Mononuclear cell (primary cell): ENCODE measurements around the gene CNNM2. TPM values are rescaled to one million over a fixed set of nuclear protein-coding genes. Genes with fewer than 3 reads are reported as not detected.

Experiments
- H3K27me3 ChIP-seq: 2 replicates; pipeline ENCODE4 v1.6.0; 2011; ENCODE audit warnings: low read length, control low read depth; ENCODE audit not compliant: insufficient read depth
- H3K4me1 ChIP-seq: 2 replicates; pipeline ENCODE4 v1.5.1; 2011; ENCODE audit warnings: mild to moderate bottlenecking, low read length, control low read depth; ENCODE audit not compliant: insufficient read depth
- H3K4me3 ChIP-seq: 2 replicates; pipeline ENCODE4 v1.5.1; 2011; ENCODE audit warnings: mild to moderate bottlenecking, low read length, moderate library complexity
- H3K9me3 ChIP-seq: 2 replicates; pipeline ENCODE4 v1.5.1; 2011; ENCODE audit warnings: low read depth, mild to moderate bottlenecking, control low read depth, low read length
- total RNA-seq: library from RNA; depleted of rRNA; stranded (reverse); fragments of >200 nt; gene quantifications from one replicate; pipeline ENCODE4 v1.2.3, GENCODE V29; 2012

The CNNM2 gene
- total RNA-seq, 1 donor = 7.3 TPM

GRCh38 chr10:103103989-103104388, 185.9 kb downstream of the CNNM2 start:
- no peaks in the 10 kb centered on the region for H3K4me1 ChIP-seq
- H3K4me3 ChIP-seq = no peak overlapping the region
- H3K9me3 ChIP-seq = no peaks in the 10 kb centered on the region
- H3K27me3 ChIP-seq = no peaks in the 10 kb centered on the region

GRCh38 chr10:103104721-103105120, 186.6 kb downstream of the CNNM2 start:
- H3K9me3 ChIP-seq = no peaks in the 10 kb centered on the region
- H3K4me1 ChIP-seq = no peaks in the 10 kb centered on the region
- H3K27me3 ChIP-seq = no peaks in the 10 kb centered on the region
- H3K4me3 ChIP-seq = no peak overlapping the region

GRCh38 chr10:103105462-103105861, 187.4 kb downstream of the CNNM2 start:
- no peaks in the 10 kb centered on the region for H3K9me3 ChIP-seq
- H3K4me3 ChIP-seq = no peak overlapping the region
- no peaks in the 10 kb centered on the region for H3K4me1 ChIP-seq
- no peaks in the 10 kb centered on the region for H3K27me3 ChIP-seq

GRCh38 chr10:103106539-103106938, 188.4 kb downstream of the CNNM2 start:
- Histone ChIP-seq H3K4me1 (peaks cover 2% of the 10 kb centered on the region), H3K27me3 (no peaks in the 10 kb centered on the region), H3K4me3 (no peak overlapping the region), H3K9me3 (no peaks in the 10 kb centered on the region)

- Histone ChIP-seq H3K27me3 (no peaks in the 10 kb centered on the region), H3K4me1 (peaks cover 3% of the 10 kb centered on the region), H3K4me3 (no peak overlapping the region), H3K9me3 (no peaks in the 10 kb centered on the region)
These were observed 191.7 kb downstream of the CNNM2 start for GRCh38 chr10:103109821-103110220.

- Histone ChIP-seq H3K4me3 (no peak overlapping the region), H3K9me3 (no peaks in the 10 kb centered on the region), H3K27me3 (no peaks in the 10 kb centered on the region), H3K4me1 (peaks cover 3% of the 10 kb centered on the region)
These were observed 192.3 kb downstream of the CNNM2 start for GRCh38 chr10:103110407-103110806.

GRCh38 chr10:103111031-103111917, 193.2 kb downstream of the CNNM2 start:
- Histone ChIP-seq H3K4me3 (no peak overlapping the region), H3K27me3 (no peaks in the 10 kb centered on the region), H3K9me3 (no peaks in the 10 kb centered on the region), H3K4me1 (peaks cover 3% of the 10 kb centered on the region)

GRCh38 chr10:103111918-103112877, 194.1 kb downstream of the CNNM2 start:
- H3K9me3 ChIP-seq = no peaks in the 10 kb centered on the region
- H3K4me3 ChIP-seq = no peak overlapping the region
- no peaks in the 10 kb centered on the region for H3K27me3 ChIP-seq
- peaks cover 3% of the 10 kb centered on the region for H3K4me1 ChIP-seq

- Histone ChIP-seq H3K27me3 (no peaks in the 10 kb centered on the region), H3K4me3 (no peak overlapping the region), H3K4me1 (peaks cover 3% of the 10 kb centered on the region), H3K9me3 (no peaks in the 10 kb centered on the region)
These were observed 196.8 kb downstream of the CNNM2 start for GRCh38 chr10:103114876-103115275.

- H3K4me3 ChIP-seq = no peak overlapping the region
- H3K9me3 ChIP-seq = no peaks in the 10 kb centered on the region
These were observed 199.2 kb downstream of the CNNM2 start for GRCh38 chr10:103117247-103117646.

GRCh38 chr10:103120546-103120945, 202.5 kb downstream of the CNNM2 start:
- Histone ChIP-seq H3K27me3 (no peaks in the 10 kb centered on the region), H3K4me1 (peaks cover 3% of the 10 kb centered on the region), H3K9me3 (no peaks in the 10 kb centered on the region), H3K4me3 (no peak overlapping the region)

More at GRCh38 chr10:103117247-103117646, 199.2 kb downstream of the CNNM2 start:
- Histone ChIP-seq H3K27me3 (no peaks in the 10 kb centered on the region), H3K4me1 (no peaks in the 10 kb centered on the region)

- Histone ChIP-seq H3K9me3 (no peaks in the 10 kb centered on the region), H3K4me1 (peaks cover 3% of the 10 kb centered on the region), H3K27me3 (no peaks in the 10 kb centered on the region), H3K4me3 (no peak overlapping the region)
These were observed 203.1 kb downstream of the CNNM2 start for GRCh38 chr10:103120977-103121735.

- no peaks in the 10 kb centered on the region for H3K9me3 ChIP-seq
- H3K4me3 ChIP-seq = no peak overlapping the region
- no peaks in the 10 kb centered on the region for H3K27me3 ChIP-seq
- H3K4me1 ChIP-seq = peaks cover 3% of the 10 kb centered on the region
These were observed 205.4 kb downstream of the CNNM2 start for GRCh38 chr10:103123282-103124024.
